Epithelial cell of prostate (primary cell): ENCODE results near the gene LGALS9C.
"Not testable (repeated sequence)": the region's sequence is repeated elsewhere in the genome, so short reads cannot be mapped to it uniquely, and the experiment has no call there.

Source experiments
- DNase-seq: peaks from one replicate; pipeline ENCODE4 v3.0.0-alpha.2; 2011; ENCODE audit warnings: low read depth, low spot score
- H3K27ac ChIP-seq: fragments of 450-650 bp; 2 replicates; pipeline ENCODE4 v1.5.1; 2017; ENCODE audit warnings: mild to moderate bottlenecking

Gene LGALS9C

DNA sequence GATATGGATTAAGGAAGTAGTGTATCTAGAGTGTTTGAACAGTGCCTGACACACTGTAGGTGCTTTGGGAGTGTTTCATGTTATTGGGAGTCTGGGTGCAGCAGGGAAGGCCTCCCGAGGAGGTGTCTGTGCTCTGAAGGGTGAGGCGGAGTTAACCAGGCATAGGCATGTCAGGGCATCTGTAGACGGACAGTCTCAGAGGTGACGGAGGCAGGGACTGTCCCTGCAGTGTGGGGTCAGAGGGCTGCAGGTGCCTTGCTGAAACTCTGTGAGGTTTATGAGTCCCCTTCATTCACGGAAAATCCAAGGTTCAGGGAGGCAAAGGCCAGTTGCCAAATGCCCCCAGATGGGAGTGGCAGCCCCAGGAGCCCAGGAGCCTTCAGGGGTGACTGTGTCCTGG lies 778 bp downstream of the LGALS9C start:
- H3K27ac ChIP-seq, DNase-seq: not testable (repeated sequence)

DNA sequence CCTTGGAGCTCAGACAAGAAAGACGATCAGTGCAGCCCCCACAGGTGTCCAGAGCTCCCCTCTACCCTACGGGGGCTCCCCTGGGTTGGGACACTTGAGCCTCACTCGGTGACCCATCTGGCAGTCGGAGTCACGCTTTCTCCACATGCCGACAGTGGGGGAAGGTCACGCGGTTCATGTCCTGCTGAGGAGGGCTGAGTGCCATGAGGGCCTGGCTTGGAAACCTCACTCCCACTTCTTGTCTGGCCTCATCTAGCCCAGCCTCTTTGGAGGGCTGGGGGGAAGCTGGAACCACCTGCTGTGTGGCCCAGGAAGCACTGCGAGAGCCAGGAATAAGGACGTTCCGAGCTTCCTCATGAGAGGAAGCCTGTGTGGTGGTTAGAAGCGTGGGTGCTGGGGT lies 1.8 kb downstream of the LGALS9C start:
- not testable (repeated sequence) for H3K27ac ChIP-seq, DNase-seq

DNA sequence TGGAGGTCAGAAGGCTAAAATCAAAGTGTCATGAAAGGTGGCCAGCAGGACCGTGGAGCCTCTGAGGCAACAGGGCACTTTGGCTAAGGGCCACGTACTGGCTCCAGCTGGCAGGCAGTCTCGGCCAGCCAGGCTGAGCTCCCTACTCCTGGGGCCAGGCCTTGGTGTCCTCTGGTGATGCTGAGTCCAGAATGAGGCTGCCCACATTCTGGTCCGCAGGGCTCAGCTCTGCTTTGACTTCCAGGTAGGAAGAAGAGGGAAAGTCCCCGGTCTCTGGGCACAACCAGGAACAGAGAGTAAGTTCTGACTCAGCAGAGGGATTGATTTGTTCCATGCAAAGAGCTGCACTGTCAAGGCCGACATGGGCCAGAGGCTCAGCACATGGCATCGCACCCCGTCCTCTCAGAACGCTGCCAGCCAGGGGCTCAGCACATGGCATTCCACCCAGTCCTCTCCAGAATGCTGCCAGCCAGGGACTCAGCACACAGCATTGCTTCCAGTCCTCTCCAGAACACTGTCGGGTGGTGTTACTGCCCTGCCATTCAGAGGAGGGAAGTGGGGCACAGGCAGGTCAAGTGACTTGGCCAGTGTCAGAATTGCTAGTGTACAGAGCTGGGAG lies 2.5 kb downstream of the LGALS9C start:
- not testable (repeated sequence) for DNase-seq, H3K27ac ChIP-seq

DNA sequence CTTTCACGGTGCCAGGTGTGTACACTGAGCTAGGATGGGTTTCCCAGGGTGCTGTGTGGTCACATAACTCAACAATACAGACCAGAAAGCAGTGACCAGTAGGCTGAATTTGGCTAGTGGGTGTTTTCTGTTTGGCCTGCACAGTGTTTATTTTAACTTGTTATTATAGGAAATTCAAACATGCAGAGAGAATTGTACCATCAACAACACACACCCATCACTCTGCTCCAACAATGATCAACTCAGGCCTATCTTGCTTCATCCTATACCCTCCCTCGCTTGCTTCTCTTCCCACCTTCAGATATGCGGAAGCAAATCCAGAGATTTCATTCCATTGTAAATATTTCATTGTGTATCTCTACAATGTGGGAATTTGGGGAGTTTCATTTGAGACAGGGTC lies 5.2 kb downstream of the LGALS9C start:
- not testable (repeated sequence) for DNase-seq, H3K27ac ChIP-seq

DNA sequence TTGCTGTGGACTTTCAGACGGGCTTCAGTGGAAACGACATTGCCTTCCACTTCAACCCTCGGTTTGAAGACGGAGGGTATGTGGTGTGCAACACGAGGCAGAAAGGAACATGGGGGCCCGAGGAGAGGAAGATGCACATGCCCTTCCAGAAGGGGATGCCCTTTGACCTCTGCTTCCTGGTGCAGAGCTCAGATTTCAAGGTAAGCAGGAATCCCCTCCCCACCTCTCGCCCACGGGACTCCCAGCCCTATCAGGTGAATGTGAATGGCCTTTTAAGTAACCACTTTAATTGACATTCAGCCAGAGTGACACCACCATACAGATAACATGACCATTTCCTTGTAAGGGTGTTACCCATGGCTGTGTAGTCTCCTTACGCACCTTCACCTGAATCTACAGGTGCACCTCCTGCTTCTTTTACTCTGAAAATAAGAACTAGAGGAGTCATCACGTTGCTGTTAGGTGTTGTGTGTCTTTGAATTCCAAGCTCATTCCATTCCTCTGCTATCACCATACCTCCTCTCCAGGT lies 9.4 kb downstream of the LGALS9C start:
- DNase-seq, H3K27ac ChIP-seq: not testable (repeated sequence)

DNA sequence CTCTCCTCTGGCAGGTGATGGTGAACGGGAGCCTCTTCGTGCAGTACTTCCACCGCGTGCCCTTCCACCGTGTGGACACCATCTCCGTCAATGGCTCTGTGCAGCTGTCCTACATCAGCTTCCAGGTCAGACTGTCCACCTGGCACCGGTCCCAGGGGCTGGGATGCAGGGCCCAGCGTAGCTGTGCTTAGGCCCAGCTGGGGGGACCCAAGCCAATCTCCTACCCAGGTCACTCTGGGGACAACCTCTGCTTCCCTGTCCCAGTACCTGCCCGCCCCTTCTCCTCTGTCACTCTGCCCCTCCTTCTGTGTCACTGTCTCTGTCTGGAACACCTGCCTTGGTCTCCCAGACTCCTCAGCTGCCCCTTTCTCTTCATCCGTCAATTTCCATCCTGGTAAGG lies 11.0 kb downstream of the LGALS9C start:
- not testable (repeated sequence) for DNase-seq, H3K27ac ChIP-seq

DNA sequence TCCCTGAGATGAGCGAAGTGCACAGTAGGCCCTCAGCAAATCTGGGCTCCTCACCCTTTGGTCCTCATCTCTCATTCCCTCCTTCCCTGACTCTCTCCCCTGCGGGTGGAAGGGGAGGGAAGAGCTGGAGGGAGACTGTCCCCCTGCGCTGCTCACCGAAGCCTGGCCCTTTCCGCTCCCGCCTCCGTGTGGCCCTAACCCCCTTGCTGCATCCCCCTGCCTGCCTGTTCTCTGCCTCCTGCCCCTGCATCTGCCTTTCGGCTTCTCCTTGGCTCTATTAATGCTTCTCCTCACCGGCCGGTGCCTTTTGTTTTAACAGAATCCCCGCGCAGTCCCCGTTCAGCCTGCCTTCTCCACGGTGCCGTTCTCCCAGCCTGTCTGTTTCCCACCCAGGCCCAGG lies 12.0 kb downstream of the LGALS9C start:
- H3K27ac ChIP-seq, DNase-seq: not testable (repeated sequence)

DNA sequence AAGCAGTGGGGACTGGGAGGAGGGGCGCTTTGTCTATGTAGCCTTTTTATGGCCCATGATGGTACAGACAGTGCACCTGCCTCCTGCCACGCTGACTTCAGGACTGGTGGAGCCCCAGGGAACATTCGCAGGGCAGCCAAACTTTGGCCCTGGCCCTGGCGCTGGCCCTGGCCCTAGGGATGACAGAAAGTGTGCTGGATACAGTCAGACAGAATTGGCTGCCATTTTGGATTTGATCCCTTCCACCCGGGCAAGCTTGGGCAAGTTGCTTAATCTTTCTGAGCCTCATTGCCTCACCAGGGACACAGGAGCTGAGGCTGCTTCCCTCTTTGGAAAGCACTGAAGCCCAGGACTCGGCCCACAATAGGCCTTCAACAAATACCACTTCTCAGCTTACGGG lies 13.4 kb downstream of the LGALS9C start:
- DNase-seq, H3K27ac ChIP-seq: not testable (repeated sequence)

DNA sequence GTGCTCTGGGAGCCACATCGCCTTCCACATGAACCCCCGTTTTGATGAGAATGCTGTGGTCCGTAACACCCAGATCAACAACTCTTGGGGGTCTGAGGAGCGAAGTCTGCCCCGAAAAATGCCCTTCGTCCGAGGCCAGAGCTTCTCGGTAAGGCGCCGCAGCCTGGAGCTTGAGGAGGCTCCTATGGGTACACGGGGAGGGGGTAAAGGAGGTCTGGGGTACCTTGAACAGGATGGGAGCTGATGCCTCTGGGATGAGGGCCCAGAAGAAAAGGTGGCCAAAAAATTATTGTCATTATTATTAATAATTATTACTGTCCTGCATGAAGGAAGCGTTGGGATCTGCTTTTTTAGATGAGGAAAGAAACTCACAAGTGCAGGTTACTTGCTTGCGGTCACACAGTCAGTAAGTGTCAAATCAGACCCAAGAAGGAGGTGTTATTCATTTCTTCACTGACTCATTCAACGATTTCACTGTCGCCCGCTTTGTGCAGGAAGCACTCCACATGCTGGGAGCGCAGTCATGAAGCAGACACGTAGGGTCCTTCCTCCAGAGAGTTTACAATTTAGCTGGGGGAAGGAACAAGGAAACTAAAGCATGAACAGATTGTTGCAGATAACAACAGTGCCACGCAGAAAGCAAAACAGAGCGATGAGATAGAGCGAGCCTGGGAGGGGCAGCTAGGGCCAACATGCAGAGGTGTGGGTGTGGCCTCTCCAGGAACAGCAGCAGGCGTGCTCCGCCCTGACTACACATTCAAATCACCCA lies 16.3 kb downstream of the LGALS9C start:
- H3K27ac ChIP-seq, DNase-seq: not testable (repeated sequence)

DNA sequence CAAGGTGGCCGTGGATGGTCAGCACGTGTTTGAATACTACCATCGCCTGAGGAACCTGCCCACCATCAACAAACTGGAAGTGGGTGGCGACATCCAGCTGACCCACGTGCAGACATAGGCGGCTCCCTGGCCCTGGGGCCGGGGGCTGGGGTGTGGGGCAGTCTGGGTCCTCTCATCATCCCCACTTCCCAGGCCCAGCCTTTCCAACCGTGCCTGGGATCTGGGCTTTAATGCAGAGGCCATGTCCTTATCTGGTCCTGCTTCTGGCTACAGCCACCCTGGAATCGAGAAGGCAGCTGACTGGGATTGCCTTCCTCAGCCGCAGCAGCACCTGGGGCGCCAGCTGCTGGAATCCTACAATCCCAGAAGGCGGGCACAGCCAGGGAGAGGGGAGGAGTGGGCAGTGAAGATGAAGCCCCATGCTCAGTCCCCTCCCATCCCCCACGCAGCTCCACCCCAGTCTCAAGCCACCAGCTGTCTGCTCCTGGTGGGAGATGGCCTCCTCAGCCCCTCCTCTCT lies 17.7 kb downstream of the LGALS9C start:
- DNase-seq, H3K27ac ChIP-seq: not testable (repeated sequence)

DNA sequence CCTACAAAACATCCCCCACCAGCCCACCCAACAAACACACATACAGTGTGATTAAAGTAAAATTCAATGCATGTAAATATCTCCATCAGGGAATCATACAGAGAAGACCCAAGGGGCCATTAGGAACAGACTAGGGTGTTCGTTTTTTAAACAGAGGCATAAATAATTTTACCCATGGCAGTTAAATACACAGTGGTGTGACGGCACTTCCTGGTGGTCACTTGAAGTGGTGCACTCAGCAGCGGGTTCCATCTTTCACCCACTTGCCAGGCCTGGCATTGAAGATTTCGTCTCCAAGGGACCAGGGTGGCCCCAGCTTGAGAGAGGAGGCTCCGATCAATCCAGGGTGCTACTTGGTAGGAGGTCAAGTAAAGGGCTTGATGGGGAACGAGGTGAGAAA lies 20.5 kb downstream of the LGALS9C start:
- not testable (repeated sequence) for DNase-seq, H3K27ac ChIP-seq

DNA sequence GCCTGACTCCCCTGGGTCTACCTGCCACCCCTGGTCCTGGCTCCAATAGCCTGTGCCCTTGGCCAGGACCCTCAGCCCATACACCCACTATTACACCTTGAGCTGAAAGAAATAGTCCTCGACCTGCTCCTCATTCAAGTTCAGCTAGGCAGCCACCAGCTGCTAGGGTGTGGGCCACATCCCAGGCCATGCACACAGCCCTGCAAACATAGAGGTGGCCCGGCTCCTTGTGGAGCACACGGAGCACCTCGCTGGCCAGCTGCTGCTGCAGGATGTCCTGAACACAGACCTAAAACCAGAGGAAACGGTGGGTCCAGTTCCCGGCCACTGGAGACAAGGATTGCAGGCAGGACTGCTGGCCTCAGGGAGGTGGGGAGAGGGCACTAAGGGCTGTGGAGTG lies 22.5 kb downstream of the LGALS9C start:
- not testable (repeated sequence) for H3K27ac ChIP-seq, DNase-seq

DNA sequence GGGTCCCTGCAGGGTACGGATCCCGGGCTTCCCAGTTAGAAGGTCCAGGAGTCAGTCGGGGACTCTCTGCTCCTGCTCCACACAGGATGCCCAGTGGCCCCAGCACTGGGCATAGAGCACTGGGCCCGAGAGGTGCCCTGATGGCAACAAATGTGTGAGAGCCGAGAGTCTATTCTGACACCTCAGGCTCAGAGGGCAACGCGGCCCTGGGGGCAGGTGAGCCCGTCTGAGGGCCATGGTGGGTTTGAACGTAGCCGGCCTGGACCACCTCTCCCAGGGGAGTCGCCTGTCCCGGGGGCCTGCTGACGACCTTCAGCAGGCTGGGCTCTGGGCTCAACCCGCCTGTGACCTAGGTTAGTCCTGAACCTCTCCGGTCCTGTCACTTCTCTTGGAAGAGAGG lies 23.2 kb downstream of the LGALS9C start:
- H3K27ac ChIP-seq, DNase-seq: not testable (repeated sequence)

DNA sequence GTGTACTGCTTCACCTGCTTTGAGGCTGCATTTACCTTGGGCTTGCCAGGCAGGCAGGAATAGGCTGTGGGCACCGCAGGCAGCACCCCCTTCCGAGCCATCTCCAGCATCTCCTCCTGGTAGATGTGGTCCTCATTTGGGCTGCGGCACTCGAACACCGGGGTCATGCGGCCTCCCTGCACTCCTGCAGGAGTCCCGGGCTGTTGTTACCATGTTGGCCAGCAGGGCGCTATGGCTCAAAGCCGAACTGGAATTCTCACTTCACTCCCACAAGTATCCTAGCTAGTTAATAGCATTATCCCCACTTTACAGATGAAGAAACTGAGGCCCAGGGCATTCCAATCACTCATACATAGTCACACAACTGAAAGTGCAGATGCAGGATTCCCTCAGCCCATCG lies 23.7 kb downstream of the LGALS9C start:
- not testable (repeated sequence) for DNase-seq, H3K27ac ChIP-seq

DNA sequence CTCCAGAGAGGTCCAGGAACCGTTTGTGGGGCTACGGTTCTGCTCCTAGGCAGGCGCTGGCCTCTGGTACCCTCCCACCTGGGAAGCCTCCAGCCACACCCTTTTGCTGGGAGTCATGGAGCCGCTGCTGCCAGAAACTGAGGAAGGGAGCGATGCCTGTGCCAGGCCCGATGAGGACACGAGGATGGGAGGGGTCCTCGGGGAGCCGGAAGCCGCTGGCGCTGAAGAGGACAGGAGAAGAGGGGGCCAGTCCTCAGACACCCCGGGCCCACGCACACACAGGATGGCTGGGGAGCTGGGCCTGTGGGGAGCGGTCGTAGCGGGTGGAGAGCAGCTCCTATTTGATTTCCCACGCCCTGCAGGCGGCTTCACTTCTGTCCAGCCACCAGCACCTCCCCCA lies 24.2 kb downstream of the LGALS9C start:
- H3K27ac ChIP-seq, DNase-seq: not testable (repeated sequence)

DNA sequence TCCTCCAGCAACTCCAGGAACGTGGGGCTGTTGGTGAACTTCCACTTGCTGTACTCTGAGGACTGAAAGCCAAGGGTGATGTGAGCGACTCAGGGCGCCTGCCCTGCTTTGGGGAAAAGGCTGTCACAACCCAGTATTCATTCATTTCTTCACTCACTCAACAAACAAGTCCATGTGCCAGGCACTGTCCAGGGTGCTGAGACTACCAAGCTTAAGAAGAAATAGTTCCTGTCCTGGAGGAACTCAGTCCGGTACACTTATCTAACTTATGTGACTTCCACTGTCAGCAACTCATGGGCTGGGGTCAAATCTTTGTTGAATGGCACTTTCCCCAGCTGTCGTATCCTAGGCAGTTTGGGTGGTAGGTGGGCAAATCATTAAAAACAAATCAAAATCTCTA lies 26.6 kb downstream of the LGALS9C start:
- not testable (repeated sequence) for DNase-seq, H3K27ac ChIP-seq

DNA sequence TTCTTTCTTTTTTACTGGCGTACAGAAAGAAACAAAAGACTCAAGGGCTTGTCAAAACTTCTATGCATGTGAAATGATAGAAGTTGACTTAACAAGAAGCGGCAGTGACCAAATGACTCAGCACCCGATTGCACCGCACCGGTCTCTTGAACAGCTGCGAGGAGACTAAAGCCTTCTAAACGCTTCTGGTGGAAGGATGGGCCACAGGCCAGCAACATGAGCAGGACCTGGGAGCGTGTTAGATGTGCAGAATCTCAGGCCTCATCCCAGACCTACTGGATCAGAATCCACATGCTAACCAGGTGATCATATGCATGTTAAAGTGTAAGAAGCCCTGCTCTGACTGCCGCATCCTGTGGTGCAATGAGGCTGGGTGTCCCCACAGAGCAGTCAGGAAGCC lies 31.1 kb downstream of the LGALS9C start:
- not testable (repeated sequence) for DNase-seq, H3K27ac ChIP-seq

DNA sequence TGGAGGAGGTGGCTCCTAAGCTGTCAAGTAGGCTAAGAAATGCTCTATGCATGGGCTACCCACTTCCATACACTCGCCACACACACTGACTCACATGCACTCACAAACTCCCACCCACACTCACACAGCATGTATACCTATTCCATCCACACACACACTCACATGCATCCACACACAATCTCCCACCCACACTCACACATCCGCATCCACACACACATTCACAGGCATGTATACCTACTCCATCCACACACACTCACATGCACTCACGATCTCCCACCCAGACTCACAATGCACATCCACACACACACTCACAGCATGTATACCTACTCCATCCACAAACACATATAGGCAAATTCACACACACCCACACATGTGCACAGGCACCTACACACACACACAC lies 32.1 kb downstream of the LGALS9C start:
- DNase-seq, H3K27ac ChIP-seq: not testable (repeated sequence)

DNA sequence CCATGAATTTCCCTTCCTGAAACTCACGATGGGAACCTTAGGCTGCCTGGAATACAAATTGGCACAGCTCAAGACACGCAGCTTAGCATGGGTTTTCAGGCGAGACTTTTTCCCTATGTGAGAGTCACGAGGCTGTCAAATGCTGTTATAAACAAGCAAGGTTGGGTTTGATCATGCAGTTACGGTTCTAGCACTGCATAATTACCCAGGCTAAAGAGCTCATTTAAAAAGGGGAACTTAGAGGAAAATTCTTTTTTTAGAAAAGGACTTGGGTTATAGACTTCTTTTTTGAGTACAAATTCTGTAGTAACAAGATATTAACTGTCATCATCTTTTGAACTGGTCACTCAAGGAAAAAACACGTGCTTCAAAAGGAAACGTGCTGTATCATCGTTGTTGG lies 44.5 kb downstream of the LGALS9C start:
- DNase-seq, H3K27ac ChIP-seq: not testable (repeated sequence)

DNA sequence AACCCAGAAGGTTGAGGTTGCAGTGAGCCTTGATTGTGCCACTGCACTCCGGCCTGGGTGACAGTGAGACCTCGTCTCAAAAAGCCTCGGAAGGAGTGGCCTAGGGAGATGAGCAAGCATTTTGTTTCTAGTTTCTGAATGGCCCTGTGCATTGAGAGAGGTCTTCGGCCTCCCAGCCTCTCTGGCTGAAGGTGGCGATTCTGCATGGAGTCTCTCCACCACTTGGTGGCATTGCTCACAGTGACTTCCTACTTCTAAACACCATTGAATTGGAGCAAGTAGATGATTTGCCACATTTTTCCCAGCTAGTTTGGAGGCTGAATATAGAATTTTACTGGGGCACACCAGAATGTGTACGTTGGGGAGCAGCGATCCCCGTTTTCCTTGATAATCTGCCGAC lies 48.4 kb downstream of the LGALS9C start:
- DNase-seq, H3K27ac ChIP-seq: not testable (repeated sequence)

DNA sequence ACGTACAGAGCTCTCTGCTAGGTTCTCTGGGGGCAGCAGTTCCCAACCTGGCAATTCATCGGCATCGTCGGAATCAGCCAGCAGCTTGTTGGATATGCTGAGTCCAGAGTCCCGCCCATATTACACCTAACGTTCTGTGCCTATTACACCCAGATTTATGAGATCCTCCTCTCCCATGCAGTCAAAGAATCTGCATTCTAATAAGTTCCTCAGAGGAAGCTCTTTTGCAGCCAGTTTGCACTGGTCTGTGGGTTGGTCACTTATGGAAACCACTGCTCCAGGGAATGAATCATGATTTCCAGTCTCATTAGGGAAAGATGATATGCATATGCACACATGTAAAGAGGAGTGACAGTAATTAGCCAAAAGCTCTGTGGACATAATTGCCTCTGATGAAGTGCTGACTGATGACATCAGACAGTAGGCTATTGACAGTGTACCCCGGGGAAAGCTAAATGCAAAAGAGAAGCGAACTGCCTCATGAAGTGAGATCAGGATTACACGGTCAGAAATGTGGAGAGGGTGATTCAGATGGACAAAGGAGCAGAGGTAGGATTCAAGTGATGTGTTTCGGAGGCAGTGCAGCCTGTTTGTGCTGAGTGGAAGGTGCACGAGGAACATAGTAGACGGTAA lies 49.7 kb downstream of the LGALS9C start:
- DNase-seq, H3K27ac ChIP-seq: not testable (repeated sequence)
